GM12878 (cell line): Measurements from ENCODE around the gene ATG101. TPM values are rescaled to one million over a fixed set of nuclear protein-coding genes. Genes with fewer than 3 reads are reported as not detected.

ENCODE experiments used
- ATAC-seq: fragments of 200-7000 bp; cut with Tn5 transposase; 3 replicates; pipeline ENCODE4 v1.9.1; 2020; ENCODE audit warnings: mild to moderate bottlenecking, moderate library complexity
- BruUV-seq: library from RNA; stranded (reverse); fragments of 400-500 nt; replicated peaks from 2 replicates; lab custom pipeline; 2021; lab: Mats Ljungman, UMichigan
- CTCF ChIA-PET: fragments of 300-600 bp; sonication (Branson Sonifier 250); formaldehyde crosslinking; extraction: SDS; loops from one replicate; lab custom pipeline; 2021; ENCODE audit warnings: inconsistent platforms; lab: Yijun Ruan, JAX
- POLR2A ChIA-PET: fragments of 350-600 bp; formaldehyde crosslinking; extraction: SDS; loops from one replicate; lab custom pipeline; 2021; ENCODE audit warnings: inconsistent platforms; lab: Charles Lee
- RAD21 ChIA-PET: fragments of 300-600 bp; sonication (Branson Sonifier 250); formaldehyde crosslinking; loops from one replicate; lab custom pipeline; 2023; ENCODE audit warnings: antibody characterized with exemption; ENCODE audit not compliant: unreplicated experiment; lab: Charles Lee
- SMC1A ChIA-PET: fragments of 300-600 bp; sonication (Branson Sonifier 250); formaldehyde crosslinking; loops from one replicate; lab custom pipeline; 2023; ENCODE audit not compliant: unreplicated experiment, uncharacterized antibody; lab: Charles Lee
- DNase-seq: peaks from one replicate; pipeline ENCODE4 v3.0.0-alpha.2; 2011; ENCODE audit warnings: low read depth, low spot score
- FAIRE-seq: peaks from 3 replicates; lab custom pipeline; 2011; peaks lifted over from hg19 to GRCh38; lab: Jason Lieb, UNC
- H2AFZ ChIP-seq: 2 replicates; pipeline ENCODE4 v1.6.0; 2011; ENCODE audit warnings: low read depth, low read length, control low read depth; ENCODE audit not compliant: control insufficient read depth
- H3K27ac ChIP-seq: 2 replicates; pipeline ENCODE4 v1.5.1; 2011; ENCODE audit warnings: control low read depth; ENCODE audit not compliant: control insufficient read depth, insufficient read depth
- H3K27me3 ChIP-seq, 2 experiments: replicated peaks in 1 of 2; 2 replicates each; pipeline versions ENCODE4 v1.6.0 to v1.6.1; 2011; ENCODE audit warnings: low read length in 1 of 2; ENCODE audit not compliant: control insufficient read depth in 2 of 2, insufficient read depth in 2 of 2
- H3K36me3 ChIP-seq, 2 experiments: 2 replicates each; pipeline ENCODE4 v1.5.1; 2011; ENCODE audit warnings: low read length in 1 of 2; ENCODE audit not compliant: control insufficient read depth in 2 of 2, insufficient read depth in 2 of 2
- H3K4me1 ChIP-seq: 2 replicates; pipeline ENCODE4 v1.6.1; 2011; ENCODE audit warnings: mild to moderate bottlenecking, low read length, moderate library complexity, mixed read lengths; ENCODE audit not compliant: control insufficient read depth, insufficient read depth
- H3K4me2 ChIP-seq: 2 replicates; pipeline ENCODE4 v1.6.0; 2011; ENCODE audit warnings: control low read depth; ENCODE audit not compliant: control insufficient read depth, insufficient read depth
- H3K4me3 ChIP-seq: fragments of 200-600 bp; sonication (generic); 2 replicates; pipeline ENCODE4 v1.5.1; 2016
- H3K79me2 ChIP-seq: 2 replicates; pipeline ENCODE4 v1.6.0; 2011; ENCODE audit warnings: low read length; ENCODE audit not compliant: control insufficient read depth, insufficient read depth
- H3K9ac ChIP-seq: 2 replicates; pipeline ENCODE4 v1.8.0; 2011; ENCODE audit warnings: low read length, control low read depth, mixed read lengths; ENCODE audit not compliant: control insufficient read depth, insufficient read depth
- H3K9me3 ChIP-seq: replicated peaks from 3 replicates; pipeline ENCODE4 v1.5.1; 2011; ENCODE audit warnings: mild to moderate bottlenecking, low read length; ENCODE audit not compliant: control insufficient read depth, insufficient read depth
- H4K20me1 ChIP-seq: 2 replicates; pipeline ENCODE4 v1.6.0; 2011; ENCODE audit not compliant: control insufficient read depth, insufficient read depth
- ATF3 ChIP-seq: IDR thresholded peaks from 2 replicates; pipeline ENCODE4 v1.6.1; 2011; ENCODE audit warnings: low read depth, mild to moderate bottlenecking, low read length, moderate library complexity, borderline replicate concordance; ENCODE audit errors: extremely low read depth
- BHLHE40 ChIP-seq, 2 experiments: fragments of 450-650 bp in 1 of 2; IDR thresholded peaks; 2 replicates each; pipeline ENCODE4 v1.6.1; 2011 to 2017; ENCODE audit warnings: low read depth in 2 of 2, borderline replicate concordance in 1 of 2, improper control_type of control experiment in 1 of 2, low read length in 1 of 2, mild to moderate bottlenecking in 1 of 2
- BRCA1 ChIP-seq: IDR thresholded peaks from 2 replicates; pipeline ENCODE4 v1.6.1; 2011; ENCODE audit warnings: low read depth, low read length, improper control_type of control experiment
- CBX3 ChIP-seq: fragments of 200-600 bp; sonication (generic); IDR thresholded peaks from 2 replicates; pipeline ENCODE4 v1.6.1; 2016; ENCODE audit warnings: low read depth, borderline replicate concordance
- CEBPB ChIP-seq, 2 experiments: fragments of 150-350 bp in 1 of 2; IDR thresholded peaks; 2 replicates each; pipeline ENCODE4 v1.6.1; 2012 to 2014; ENCODE audit warnings: low read depth in 2 of 2, low read length in 2 of 2, borderline replicate concordance in 1 of 2, inconsistent platforms in 1 of 2
- IKZF1 ChIP-seq: fragments of 450-650 bp; conservative IDR thresholded peaks from 2 replicates; pipeline ENCODE4 v1.6.1; 2017; ENCODE audit warnings: antibody characterized with exemption, mild to moderate bottlenecking
- NR2C1 ChIP-seq: fragments of 450-650 bp; IDR thresholded peaks from 2 replicates; pipeline ENCODE4 v1.6.1; 2017; ENCODE audit warnings: antibody characterized with exemption, mild to moderate bottlenecking, moderate library complexity
- RAD51 ChIP-seq: fragments of 450-650 bp; IDR thresholded peaks from 2 replicates; pipeline ENCODE4 v1.6.1; 2016; ENCODE audit warnings: moderate library complexity, mild to moderate bottlenecking, inconsistent platforms
- RBBP5 ChIP-seq: fragments of 200-600 bp; sonication (generic); conservative IDR thresholded peaks from 2 replicates; pipeline ENCODE4 v1.6.1; 2016
- ZNF24 ChIP-seq: fragments of 450-650 bp; IDR thresholded peaks from 2 replicates; pipeline ENCODE4 v1.6.1; 2017; ENCODE audit warnings: antibody characterized with exemption, mild to moderate bottlenecking
- WGBS: methylation state at CpG from one replicate; pipeline ENCODE4 v1.1.6; 2016; ENCODE audit warnings: low lambda C conversion rate; ENCODE audit not compliant: insufficient replicate concordance, insufficient coverage; ENCODE audit errors: missing lambda C conversion rate; 5-methylcytosine and 5-hydroxymethylcytosine counted together
- in situ Hi-C: fragments of 300-500 bp; cut with MboI; formaldehyde crosslinking; loops from 9 replicates; pipeline ENCODE4 v1.14.3; 2018; ENCODE audit warnings: mixed read lengths
- intact Hi-C: fragments of 100-400 bp; cut with micrococcal nuclease; formaldehyde crosslinking; loops from one replicate; pipeline ENCODE4 v1.14.2; 2022; ENCODE audit not compliant: unreplicated experiment
- polyA plus RNA-seq, 11 experiments: library from polyadenylated mRNA; depleted of rRNA in 4 of 11; unstranded in 6 of 11; stranded (reverse) in 5 of 11; fragments of >200 nt; fragmentation: Nextera tagmentation in 4 of 11; fragmentation: Illumina TruSeq in 1 of 11; extraction: Ambion mirVana in 4 of 11; extraction: Trizol in 1 of 11; gene quantifications; 1 replicate in 1 of 11; 2 replicates in 10 of 11; pipeline versions ENCODE4 v1.2.1 to v1.2.3, GENCODE V29; 2011 to 2016; ENCODE audit warnings: inconsistent platforms in 2 of 11, missing spikeins in 2 of 11, low read depth in 1 of 11
- total RNA-seq, 4 experiments: library from RNA; depleted of rRNA in 3 of 4; stranded (reverse); fragments of >200 nt in 3 of 4; fragmentation: Illumina TruSeq in 1 of 4; extraction: Trizol in 1 of 4; gene quantifications; 2 replicates each; pipeline versions ENCODE4 v1.2.1 to v1.2.3, GENCODE V29; 2013 to 2021

The ATG101 gene
- total and polyA plus RNA-seq, 10 of the 15 experiments (the other 5 are each of a cell fraction or from before 2014, with no cell fraction given): 2.7 to 49.8 (median 35.3) TPM

- TF ChIP-seq CEBPB (IDR thresholded peaks at IDR 0.05; ENCODE audit: borderline replicate concordance in 1 of 2, low read depth in 2 of 2, low read length in 2 of 2) (no peak), ZNF24 (no peak), ATF3 (no peak), NR2C1 (no peak), RBBP5 (no peak), BRCA1 (no peak)
These were observed 28.1 kb upstream of the ATG101 start (continued) for GRCh38 chr12:52041695-52042123.

- RAD21 ChIA-PET: no interaction called here
- DNase-seq (no peak), FAIRE-seq (no peak), ATAC-seq (no peak)
- H3K4me3 ChIP-seq: no peak overlapping the region
- H3K27me3 ChIP-seq: no peaks in the 10 kb centered on the region
- H3K9me3 ChIP-seq: no peaks in the 10 kb centered on the region
- H3K79me2 ChIP-seq: no peaks in the 10 kb centered on the region
- H3K9ac ChIP-seq: no peak overlapping the region
- CTCF ChIA-PET: interaction anchor here (1.1 to 6.8 kb wide), 5 partner anchors 10 to 71 kb away, joined by 3 to 61 read pairs (median 11); no protein-coding TSS in a partner anchor
- H4K20me1 ChIP-seq: no peaks in the 10 kb centered on the region
- intact Hi-C loops (no loop called here), in situ Hi-C loops (no loop called here)
- H3K36me3 ChIP-seq: no peaks in the 10 kb centered on the region
- TF ChIP-seq CBX3 (no peak), IKZF1 (no peak), RAD51 (no peak), BHLHE40 (IDR thresholded peaks at IDR 0.05; ENCODE audit: borderline replicate concordance in 1 of 2, low read depth in 2 of 2, low read length in 1 of 2) (0 out of 4 replicates have a peak, but pooled peaks of 1 of the 2 experiments have one; percentile 11)
- POLR2A ChIA-PET: interaction anchor here (0.6 to 2.3 kb wide), 3 partner anchors 9 to 79 kb away, joined by 3 to 7 read pairs (median 3); no protein-coding TSS in a partner anchor
- WGBS: 53% methylated on average over 8 of the region's 8 CpGs
- no peak overlapping the region for H2AFZ ChIP-seq
- no TSS peak for BruUV-seq
- H3K4me1 ChIP-seq: peaks cover 15% of the 10 kb centered on the region
- peak overlapping the region; percentile 54; the same call in 1 of the 2 replicates for H3K4me2 ChIP-seq
- SMC1A ChIA-PET: no interaction called here
- H3K27ac ChIP-seq: no peak overlapping the region
These were observed 26.9 kb upstream of the ATG101 start for GRCh38 chr12:52042706-52043385.
